Smooth muscle cell (in vitro differentiated cells): ENCODE results near the gene LIPC. TPM values are rescaled to one million over a fixed set of nuclear protein-coding genes. Genes with fewer than 3 reads are reported as not detected.

Source experiments
- DNase-seq: peaks from one replicate; lab custom pipeline; 2025; ENCODE audit not compliant: unreplicated experiment; lab: John Stamatoyannopoulos, UW
- H2AFZ ChIP-seq: fragments of 200-600 bp; sonication (generic); 2 replicates; pipeline ENCODE4 v1.6.0; 2016; ENCODE audit warnings: antibody characterized with exemption, low read depth, mild to moderate bottlenecking
- H3F3A ChIP-seq: fragments of 200-600 bp; sonication (generic); 2 replicates; pipeline ENCODE4 v1.6.0; 2017; ENCODE audit warnings: antibody characterized with exemption, low read depth
- H3K27ac ChIP-seq: fragments of 200-600 bp; sonication (generic); 2 replicates; pipeline ENCODE4 v1.5.1; 2016; ENCODE audit warnings: low read depth, mild to moderate bottlenecking
- H3K27me3 ChIP-seq: fragments of 200-600 bp; sonication (generic); 2 replicates; pipeline ENCODE4 v1.6.1; 2016; ENCODE audit warnings: low read depth, mild to moderate bottlenecking
- H3K36me3 ChIP-seq: fragments of 200-600 bp; sonication (generic); 2 replicates; pipeline ENCODE4 v1.5.1; 2016; ENCODE audit warnings: low read depth
- H3K4me1 ChIP-seq: fragments of 200-600 bp; sonication (generic); 2 replicates; pipeline ENCODE4 v1.5.1; 2016; ENCODE audit warnings: low read depth
- H3K4me2 ChIP-seq: fragments of 200-600 bp; sonication (generic); 2 replicates; pipeline ENCODE4 v1.6.0; 2016; ENCODE audit warnings: mild to moderate bottlenecking
- H3K4me3 ChIP-seq: fragments of 200-600 bp; sonication (generic); 2 replicates; pipeline ENCODE4 v1.5.1; 2016; ENCODE audit warnings: mild to moderate bottlenecking
- H3K79me2 ChIP-seq: fragments of 200-600 bp; sonication (generic); 2 replicates; pipeline ENCODE4 v1.6.0; 2016; ENCODE audit warnings: low read depth, mild to moderate bottlenecking
- H3K9ac ChIP-seq: fragments of 200-600 bp; sonication (generic); 2 replicates; pipeline ENCODE4 v1.6.0; 2016; ENCODE audit warnings: low read depth
- H3K9me3 ChIP-seq: fragments of 200-600 bp; sonication (generic); replicated peaks from 2 replicates; pipeline ENCODE4 v1.5.1; 2016; ENCODE audit warnings: low read depth
- H4K20me1 ChIP-seq: fragments of 200-600 bp; sonication (generic); 2 replicates; pipeline ENCODE4 v1.6.0; 2016; ENCODE audit warnings: low read depth
- CTCF ChIP-seq: fragments of 200-600 bp; sonication (generic); IDR thresholded peaks from 2 replicates; pipeline ENCODE4 v1.5.1; 2017; ENCODE audit warnings: borderline replicate concordance, mild to moderate bottlenecking, antibody characterized with exemption; ENCODE audit not compliant: insufficient read depth, poor library complexity, severe bottlenecking
- WGBS: methylation state at CpG from one replicate; pipeline ENCODE4 v1.1.7; 2016; ENCODE audit warnings: low lambda C conversion rate; 5-methylcytosine and 5-hydroxymethylcytosine counted together
- polyA plus RNA-seq: library from polyadenylated mRNA; unstranded; fragments of >200 nt; fragmentation: Nextera tagmentation; extraction: Ambion mirVana; gene quantifications from 2 replicates; pipeline ENCODE4 v1.2.1, GENCODE V29; 2016
- total RNA-seq: library from RNA; depleted of rRNA; stranded (reverse); fragments of >200 nt; gene quantifications from 2 replicates; pipeline ENCODE4 v1.2.3, GENCODE V29; 2014

Gene LIPC
- total and polyA plus RNA-seq, 2 experiments from 2014 or later, result not detected

GRCh38 chr15:58523634-58524033 lies 91.8 kb downstream of the LIPC start:
- peaks cover 14% of the 10 kb centered on the region for H3F3A ChIP-seq
- no peak overlapping the region for H3K4me2 ChIP-seq
- H3K4me1 ChIP-seq, result peaks cover 12% of the 10 kb centered on the region
- TF ChIP-seq CTCF, result no peak
- H3K9ac ChIP-seq, result no peak overlapping the region
- H3K27me3 ChIP-seq, result no peaks in the 10 kb centered on the region
- H2AFZ ChIP-seq, result no peak overlapping the region
- no peak overlapping the region for H3K4me3 ChIP-seq
- H3K36me3 ChIP-seq, result no peaks in the 10 kb centered on the region
- H3K27ac ChIP-seq, result no peak overlapping the region
- no peak for DNase-seq
- H3K9me3 ChIP-seq, result no peaks in the 10 kb centered on the region
- no peaks in the 10 kb centered on the region for H3K79me2 ChIP-seq
- no peaks in the 10 kb centered on the region for H4K20me1 ChIP-seq
- WGBS, result 95% methylated on average over 5 of the region's 5 CpGs

GRCh38 chr15:58524247-58524646 lies 92.5 kb downstream of the LIPC start:
- H3K79me2 ChIP-seq, result no peaks in the 10 kb centered on the region
- peaks cover 13% of the 10 kb centered on the region for H3F3A ChIP-seq

GRCh38 chr15:58525991-58526421 lies 94.2 kb downstream of the LIPC start:
- Histone ChIP-seq H3F3A (peaks cover 3% of the 10 kb centered on the region), H3K4me2 (no peak overlapping the region), H3K79me2 (no peaks in the 10 kb centered on the region), H4K20me1 (no peaks in the 10 kb centered on the region), H3K9ac (no peak overlapping the region), H3K27ac (no peak overlapping the region), H3K4me1 (peaks cover 4% of the 10 kb centered on the region), H3K36me3 (no peaks in the 10 kb centered on the region), H2AFZ (no peak overlapping the region), H3K27me3 (no peaks in the 10 kb centered on the region), H3K9me3 (no peaks in the 10 kb centered on the region), H3K4me3 (no peak overlapping the region)
- no peak for DNase-seq
- 93% methylated on average over 4 of the region's 4 CpGs for WGBS
- no peak for TF ChIP-seq CTCF

More at GRCh38 chr15:58524247-58524646, 92.5 kb downstream of the LIPC start:
- 91% methylated on average over 2 of the region's 2 CpGs for WGBS
- no peak for DNase-seq
- Histone ChIP-seq H3K36me3 (no peaks in the 10 kb centered on the region), H3K9ac (no peak overlapping the region), H3K4me1 (peaks cover 12% of the 10 kb centered on the region), H4K20me1 (no peaks in the 10 kb centered on the region), H3K27ac (no peak overlapping the region), H2AFZ (no peak overlapping the region), H3K9me3 (no peaks in the 10 kb centered on the region), H3K4me3 (no peak overlapping the region), H3K27me3 (no peaks in the 10 kb centered on the region), H3K4me2 (no peak overlapping the region)
- TF ChIP-seq CTCF, result no peak

- DNase-seq, result no peak
- H3K4me1 ChIP-seq, result no peaks in the 10 kb centered on the region
Observed at GRCh38 chr15:58526647-58527192, 94.9 kb downstream of the LIPC start.

More at GRCh38 chr15:58526647-58527192, 94.9 kb downstream of the LIPC start:
- no peaks in the 10 kb centered on the region for H3K9me3 ChIP-seq
- no peak overlapping the region for H3K9ac ChIP-seq
- H4K20me1 ChIP-seq, result no peaks in the 10 kb centered on the region
- no peak overlapping the region for H3K4me3 ChIP-seq
- H3F3A ChIP-seq, result no peaks in the 10 kb centered on the region
- no peaks in the 10 kb centered on the region for H3K27me3 ChIP-seq
- H3K79me2 ChIP-seq, result no peaks in the 10 kb centered on the region
- no peaks in the 10 kb centered on the region for H3K36me3 ChIP-seq
- no peak for TF ChIP-seq CTCF
- no peak overlapping the region for H3K27ac ChIP-seq
- no peak overlapping the region for H3K4me2 ChIP-seq
- no peak overlapping the region for H2AFZ ChIP-seq
- 81% methylated on average over 7 of the region's 7 CpGs for WGBS
